Measurements from ENCODE around the gene MAML3.

MAML3 gene

DNA sequence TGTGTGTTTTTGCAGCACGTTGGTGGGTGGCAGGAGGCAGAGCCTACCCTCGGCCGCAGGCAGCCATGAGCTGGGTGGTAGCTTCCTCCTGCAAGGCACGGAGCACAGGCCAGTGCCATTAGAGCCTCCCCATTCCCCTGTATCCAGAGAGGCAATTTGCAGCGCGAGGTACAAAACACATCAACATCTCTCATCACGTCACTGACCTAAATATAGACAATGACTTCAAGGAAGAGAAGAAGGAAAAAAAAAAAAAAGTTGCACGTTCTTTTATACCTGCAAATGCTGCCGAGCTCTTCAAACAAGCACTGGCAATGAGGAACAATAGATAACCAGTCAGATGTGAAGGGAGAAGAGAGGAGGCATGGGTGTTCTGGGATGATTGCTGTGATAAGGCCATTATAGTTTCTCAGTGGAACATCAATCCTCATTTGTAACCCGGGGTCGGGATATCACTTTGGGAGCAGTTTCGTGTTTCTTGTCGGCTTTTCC is 328.4 kb downstream of the MAML3 start:
- in situ Hi-C loops (cut with MboI; ENCODE audit: low sequenced_read_pairs) = no loop called here

DNA sequence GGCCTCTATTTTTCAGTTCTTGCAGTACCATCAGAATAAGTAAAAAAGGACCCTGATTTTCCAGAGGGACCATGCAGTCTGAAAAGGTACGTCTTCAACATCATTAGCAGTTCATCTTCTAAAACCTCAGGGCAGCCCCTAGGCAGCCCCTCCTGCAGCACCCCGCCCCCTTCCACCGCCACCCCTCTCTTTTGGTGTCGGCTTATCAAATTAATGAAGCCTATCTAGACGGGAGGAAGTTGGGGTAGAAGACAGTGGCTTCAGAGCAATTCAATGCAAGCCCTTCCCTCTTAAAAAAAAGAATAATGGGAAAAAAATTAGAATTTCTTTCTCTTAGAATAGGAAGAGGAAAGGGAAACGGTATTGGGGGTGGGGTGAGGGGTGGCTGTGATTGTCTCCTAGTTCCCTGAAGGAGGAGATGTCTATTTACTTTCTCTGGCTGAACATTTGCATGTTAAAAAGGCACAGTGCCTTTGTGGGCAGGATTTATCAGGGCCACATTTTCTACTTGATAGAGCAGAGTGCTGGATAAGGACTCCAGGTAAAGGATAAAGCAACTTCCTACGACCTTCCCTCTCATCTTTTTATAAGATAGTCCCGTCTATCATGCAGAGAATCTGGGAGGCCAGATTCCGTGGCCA is 329.0 kb downstream of the MAML3 start:
- in situ Hi-C loops (cut with MboI; ENCODE audit: low sequenced_read_pairs) = no loop called here

DNA sequence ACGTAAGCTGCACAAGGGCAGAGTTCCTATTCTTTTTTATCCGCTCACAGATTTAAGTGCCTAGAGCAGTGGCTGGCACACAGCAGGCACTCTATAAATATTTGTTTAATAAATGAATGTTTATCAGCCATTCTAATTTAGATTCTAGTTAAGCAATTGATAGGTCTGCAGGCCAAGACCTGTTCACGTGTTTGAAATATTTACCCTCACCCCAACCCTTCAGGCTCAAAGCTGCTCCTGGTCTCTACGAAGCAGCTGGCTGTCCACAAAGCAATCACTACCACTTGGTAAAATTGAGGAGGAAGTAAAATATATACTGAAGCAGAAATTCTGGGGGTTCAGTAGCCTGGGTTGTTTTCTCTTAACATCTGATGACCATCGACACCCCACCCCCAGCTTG is 330.2 kb downstream of the MAML3 start:
- in situ Hi-C loops (cut with MboI; ENCODE audit: low sequenced_read_pairs) = no loop called here

DNA sequence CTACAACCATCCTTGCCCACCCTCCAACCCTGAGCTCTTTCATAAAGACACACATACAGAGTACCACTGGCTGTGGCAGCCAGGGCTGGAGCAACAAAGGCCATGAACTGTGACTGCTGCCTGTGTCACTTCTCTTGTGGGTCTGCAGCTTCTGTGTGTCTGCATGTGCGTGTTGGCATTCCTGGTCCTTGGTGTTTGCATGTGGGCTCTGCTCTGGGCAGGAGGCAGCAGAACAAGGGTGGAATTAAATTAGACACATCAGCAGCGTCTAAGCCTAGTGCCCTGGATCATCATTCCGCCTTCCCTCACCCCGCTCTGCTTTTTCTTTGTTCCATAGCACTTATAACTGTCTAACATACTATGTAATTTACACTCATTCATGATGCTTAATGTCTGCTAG is 330.6 kb downstream of the MAML3 start:
- in situ Hi-C loops (cut with MboI; ENCODE audit: low sequenced_read_pairs) = no loop called here

DNA sequence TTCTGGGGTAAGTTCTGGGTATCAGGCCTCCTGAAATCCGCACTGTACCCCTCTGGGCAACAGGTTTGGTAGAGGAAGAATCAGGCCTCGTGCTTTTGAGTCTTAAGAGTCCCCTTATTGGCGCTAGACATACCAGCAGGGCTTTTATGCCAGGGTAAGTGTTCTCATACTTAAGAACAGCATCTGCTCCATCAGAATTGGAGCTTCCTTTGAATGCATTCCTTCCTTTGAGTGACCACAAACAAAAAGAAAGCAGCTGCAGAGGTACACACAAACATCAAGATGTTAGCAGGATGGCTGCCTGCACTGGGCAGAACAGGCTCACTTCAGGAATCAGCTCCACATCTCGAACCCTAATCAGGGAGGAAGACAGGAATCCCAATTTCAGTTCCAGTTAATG is 331.6 kb downstream of the MAML3 start:
- in situ Hi-C loops (cut with MboI; ENCODE audit: low sequenced_read_pairs) = no loop called here

DNA sequence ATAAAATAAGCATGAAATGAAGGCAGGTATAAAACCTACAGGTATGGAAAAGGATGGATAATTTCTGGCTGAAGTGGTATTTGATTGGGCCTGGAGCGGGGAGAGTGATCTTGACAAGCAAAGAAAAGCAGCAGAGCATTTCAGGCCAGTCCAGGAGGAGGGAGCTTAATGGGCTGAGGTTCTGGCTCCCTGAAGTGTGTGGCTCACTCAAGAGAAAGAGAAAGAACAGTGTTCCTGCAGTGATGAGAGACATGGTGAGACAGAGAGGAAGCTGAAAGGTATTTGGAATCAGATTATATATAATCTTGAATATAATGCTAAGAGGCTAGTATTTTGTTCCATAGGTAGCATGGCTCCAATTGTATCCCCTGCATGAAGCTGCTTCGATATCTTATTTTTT is 334.9 kb downstream of the MAML3 start:
- in situ Hi-C loops (cut with MboI; ENCODE audit: low sequenced_read_pairs) = no loop called here

DNA sequence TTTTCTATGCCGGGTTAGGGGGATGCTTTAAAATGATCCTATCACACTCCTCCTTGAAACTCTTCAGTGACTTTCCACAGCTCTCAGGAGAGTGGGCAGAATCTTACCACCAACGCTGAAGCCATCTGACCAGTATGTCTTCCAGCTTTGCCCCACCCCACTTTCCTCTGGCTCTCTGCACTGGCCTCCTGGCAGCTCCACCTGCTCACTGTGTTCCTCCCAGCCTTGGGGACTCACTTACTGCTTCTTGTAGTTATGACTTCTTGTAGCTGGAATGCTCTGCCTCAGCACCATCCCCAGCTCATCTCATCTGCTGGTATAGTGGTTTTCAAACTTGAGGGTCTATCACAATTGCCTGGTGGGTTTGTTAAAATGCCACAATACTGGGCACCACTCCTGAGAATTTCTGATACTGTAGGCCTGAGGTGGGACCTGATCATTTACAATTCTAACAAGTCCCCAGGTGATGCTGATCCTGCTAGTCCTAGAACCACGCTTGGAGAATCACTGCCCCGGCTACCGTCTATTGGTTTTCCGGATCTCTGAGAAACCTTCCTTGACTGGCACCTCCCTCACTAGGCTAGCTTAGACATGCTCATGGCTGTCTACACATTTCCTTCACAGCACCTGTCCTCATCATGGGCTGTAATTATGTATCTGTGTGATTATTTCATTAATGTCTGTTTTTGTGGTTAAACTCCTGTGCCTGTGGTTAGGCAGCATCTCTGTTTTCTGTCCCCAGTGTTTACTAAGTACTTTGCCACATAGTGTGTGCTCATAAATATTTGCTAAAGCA is 336.1 kb downstream of the MAML3 start:
- in situ Hi-C loops (cut with MboI; ENCODE audit: low sequenced_read_pairs) = no loop called here

DNA sequence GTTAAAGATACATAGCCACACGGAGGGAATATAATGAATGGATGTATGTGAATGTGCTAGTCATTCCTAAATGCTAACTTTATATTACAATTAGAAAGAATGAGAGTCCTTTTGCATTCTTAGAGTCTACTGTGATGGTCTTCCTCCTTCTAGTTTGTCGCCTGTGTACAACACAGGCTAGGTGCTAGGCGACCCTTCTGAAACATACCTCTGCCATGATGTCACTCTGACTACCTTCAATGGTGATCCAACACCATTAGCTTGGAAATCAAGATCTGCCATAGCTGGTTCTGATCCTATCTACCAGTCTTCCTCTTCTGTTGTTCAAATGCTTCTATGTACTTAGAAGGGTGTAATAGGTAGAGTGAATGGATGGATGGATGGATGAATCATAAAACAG is 337.1 kb downstream of the MAML3 start:
- in situ Hi-C loops (cut with MboI; ENCODE audit: low sequenced_read_pairs) = no loop called here

DNA sequence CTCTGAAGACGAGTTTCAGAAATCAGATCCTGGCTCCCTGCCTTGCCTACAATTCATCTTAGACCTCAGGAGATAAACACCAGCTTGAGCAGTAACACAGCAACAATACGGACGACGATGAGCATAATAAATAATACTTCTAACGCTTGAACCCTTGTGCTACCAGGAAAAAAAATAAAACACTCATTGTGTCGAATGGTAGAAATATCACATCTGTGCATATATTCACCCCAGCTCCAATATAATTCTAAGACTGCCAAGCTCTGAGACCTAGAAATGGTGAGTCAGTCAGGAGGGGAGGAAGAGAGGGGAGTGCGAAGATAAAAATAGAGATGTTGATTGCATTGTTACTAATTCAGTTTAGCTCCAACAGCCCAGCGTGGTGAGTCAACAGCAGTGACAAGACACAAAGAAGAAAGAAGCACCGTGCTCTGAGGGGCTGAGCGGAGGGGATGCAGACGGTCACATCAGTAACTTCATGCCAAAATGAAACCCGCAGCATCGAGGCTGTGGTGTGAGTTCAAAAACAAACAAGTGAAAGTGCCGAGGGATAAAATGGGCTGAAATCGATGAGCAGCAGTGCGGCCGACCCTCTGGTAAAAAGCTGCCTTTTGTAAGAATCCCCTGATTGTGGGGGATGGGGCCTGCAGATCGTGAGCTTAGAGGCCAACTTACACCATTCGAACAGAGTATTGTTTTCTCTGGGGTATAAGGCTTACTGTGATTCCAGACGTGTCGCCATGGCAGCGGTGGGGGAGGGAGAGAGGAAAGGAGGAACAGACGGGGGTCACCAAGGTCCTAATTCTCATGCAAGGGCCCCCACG is 338.0 kb downstream of the MAML3 start:
- in situ Hi-C loops (cut with MboI; ENCODE audit: low sequenced_read_pairs) = no loop called here

DNA sequence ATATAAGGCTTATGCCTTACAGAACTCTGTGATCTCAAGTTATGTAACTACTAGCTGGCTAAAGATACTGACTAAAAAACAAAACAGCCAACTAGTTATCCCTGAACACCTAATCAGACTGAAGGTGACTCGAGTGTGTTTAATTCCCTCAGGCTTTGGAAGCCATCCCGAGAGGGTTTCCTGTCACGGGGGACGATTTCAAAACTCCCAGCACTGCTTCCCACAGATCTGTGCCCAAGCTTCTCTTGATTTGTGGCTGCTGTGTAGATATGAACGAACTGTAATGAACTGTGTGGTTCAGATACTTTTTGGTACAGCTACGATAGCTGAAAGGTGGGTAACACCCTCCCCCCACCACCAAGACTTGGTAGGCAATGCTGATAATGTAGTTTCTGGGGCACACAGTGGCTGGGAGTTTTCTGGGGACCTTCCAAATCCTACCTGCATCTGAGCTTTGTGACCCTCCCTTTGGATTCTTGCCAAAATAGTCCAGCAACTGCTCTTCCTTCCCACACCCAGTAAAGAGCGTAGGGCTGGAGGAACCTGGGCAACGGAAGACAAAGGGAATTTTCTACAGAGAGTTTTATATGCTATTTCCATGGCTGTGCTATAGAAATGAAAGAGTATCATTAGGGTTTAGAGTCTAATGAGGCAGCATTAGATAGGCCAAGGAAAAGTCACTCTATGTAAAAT is 339.5 kb downstream of the MAML3 start:
- in situ Hi-C loops (cut with MboI; ENCODE audit: low sequenced_read_pairs) = no loop called here

DNA sequence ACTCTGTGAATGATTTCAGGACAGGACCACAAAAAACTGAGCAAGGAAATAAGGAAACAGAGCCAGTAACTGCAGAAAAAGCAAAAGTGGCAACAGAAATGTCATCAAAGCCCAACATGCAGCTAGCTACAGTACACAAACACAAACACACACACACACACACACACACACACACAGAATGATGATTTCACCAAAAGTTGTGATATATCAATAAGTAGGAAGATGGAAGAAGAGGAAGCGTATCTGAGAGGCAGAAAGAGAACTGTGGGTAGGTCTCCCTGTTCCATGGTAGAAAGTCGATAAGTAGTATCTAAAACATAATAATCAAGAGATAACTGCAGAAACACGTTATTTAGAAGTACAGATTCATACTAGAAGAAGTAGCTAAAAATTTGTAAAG is 340.1 kb downstream of the MAML3 start:
- in situ Hi-C loops (cut with MboI; ENCODE audit: low sequenced_read_pairs) = no loop called here

DNA sequence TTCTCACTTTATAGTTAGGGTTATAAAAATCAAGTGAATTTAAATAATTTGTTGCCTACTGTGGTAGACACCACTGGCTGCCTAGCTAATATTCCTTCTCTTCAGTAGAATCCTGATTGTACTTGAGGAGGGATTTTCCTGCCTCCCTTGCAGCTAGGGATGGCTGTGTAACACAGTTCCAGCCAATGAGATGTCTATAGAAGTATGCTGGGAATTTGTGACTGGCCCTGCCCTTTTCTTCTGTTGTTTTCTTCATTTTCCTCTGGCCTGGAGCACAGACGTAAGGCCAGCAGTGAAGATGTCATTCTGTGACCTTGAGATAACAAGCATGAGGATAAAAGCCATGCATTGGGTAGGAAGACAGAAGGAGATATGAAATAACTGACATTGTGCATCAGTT is 343.3 kb downstream of the MAML3 start:
- in situ Hi-C loops (cut with MboI; ENCODE audit: low sequenced_read_pairs) = no loop called here

DNA sequence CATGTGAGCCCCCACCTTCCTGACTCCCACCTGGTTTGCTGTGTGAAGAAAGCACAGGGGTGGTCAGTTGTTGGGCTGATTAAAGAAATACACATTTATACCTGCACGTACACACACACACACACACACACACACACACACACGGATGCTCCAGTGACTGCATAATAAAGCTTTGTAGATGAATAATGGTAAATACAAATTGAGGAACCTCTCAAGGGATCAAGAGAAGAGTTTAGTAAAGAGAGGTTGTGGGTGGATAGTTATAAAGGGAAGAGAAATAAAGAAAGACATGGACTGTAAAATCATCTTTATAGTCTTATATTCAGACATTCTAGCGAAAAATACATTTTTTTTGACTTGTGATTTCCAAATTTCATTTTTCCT is 344.2 kb downstream of the MAML3 start:
- in situ Hi-C loops (cut with MboI; ENCODE audit: low sequenced_read_pairs) = no loop called here

DNA sequence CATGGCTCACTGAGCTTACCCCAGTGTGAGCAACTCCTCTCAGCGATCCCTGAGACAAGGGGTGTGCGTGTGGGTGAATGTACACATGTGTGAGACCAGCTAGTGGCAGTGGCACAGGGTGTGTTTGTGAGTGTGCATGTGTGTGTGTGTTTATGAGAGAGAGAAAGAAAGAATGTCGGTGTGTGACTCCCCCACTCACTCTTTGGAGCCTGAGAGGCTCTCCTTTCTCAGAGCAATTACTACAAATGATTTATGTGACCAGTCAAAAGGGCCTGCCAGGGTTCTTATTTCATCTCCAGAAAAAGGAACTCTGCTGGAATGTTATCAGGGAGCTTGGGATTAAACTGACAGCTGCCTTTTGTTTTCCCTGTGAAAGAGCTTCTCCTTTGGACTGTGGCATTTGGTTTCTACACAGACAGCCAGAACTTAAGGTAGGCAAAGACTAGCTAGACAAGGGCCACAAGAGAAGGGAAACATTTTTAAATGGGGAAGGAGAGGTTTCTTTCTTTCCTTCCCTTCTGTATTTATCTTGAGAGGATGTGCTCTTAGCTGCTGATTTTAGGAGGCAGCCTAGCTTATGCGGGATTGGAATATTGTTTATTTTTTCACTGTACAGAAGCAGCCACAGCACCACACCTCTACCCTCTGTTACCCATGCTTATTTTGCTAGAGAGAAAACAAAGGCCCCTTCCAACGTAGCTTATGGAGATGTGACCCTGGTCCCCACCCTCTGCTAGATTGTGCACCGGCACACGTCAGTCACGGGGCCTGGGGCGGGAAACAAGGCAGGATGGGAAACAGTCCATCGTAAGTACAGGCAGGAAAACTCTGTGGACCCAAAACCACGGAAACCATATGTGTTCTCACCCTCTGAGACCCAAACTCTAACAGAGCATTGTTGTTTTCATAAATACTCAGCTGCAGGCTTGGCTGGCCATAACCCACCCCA is 344.9 kb downstream of the MAML3 start:
- in situ Hi-C loops (cut with MboI; ENCODE audit: low sequenced_read_pairs) = no loop called here

DNA sequence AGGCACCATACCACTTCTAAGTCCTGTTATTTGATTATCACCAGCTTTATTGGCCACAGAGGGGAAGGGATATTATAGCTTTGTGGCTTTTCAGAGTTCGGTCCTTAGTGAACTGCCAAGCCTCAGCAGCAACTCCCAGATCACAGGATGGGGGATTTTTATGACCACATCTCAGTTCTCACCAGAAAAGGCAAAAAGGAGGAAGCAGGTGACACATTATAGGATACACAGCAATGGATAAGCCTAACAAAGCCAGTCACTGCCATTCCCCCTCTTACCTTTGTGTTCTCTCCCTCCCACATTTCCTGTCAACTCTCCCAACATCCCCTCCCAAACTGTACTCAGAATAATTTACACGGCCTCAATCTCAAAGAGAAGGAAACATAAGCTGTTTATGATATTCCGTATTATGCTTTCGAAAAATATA is 345.6 kb downstream of the MAML3 start:
- in situ Hi-C loops (cut with MboI; ENCODE audit: low sequenced_read_pairs) = no loop called here

DNA sequence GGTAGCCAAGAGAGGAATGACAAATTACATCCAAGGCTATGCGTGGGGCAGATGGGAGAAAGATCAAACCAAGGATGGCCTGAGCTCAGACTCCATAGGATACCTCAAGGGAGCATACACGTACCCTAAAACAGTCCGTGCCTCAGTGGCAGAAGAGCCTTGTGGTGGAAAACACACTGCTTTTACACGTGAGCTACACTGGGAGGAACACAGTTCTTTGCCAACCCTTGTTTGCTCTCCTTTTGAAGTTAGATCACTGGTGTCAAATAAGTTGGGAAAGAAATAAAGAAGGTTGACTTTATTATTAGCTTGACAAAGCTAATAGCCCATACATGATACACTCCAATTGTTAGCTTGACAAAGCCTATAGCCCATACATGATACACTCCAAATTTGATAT is 346.5 kb downstream of the MAML3 start:
- in situ Hi-C loops (cut with MboI; ENCODE audit: low sequenced_read_pairs) = no loop called here

DNA sequence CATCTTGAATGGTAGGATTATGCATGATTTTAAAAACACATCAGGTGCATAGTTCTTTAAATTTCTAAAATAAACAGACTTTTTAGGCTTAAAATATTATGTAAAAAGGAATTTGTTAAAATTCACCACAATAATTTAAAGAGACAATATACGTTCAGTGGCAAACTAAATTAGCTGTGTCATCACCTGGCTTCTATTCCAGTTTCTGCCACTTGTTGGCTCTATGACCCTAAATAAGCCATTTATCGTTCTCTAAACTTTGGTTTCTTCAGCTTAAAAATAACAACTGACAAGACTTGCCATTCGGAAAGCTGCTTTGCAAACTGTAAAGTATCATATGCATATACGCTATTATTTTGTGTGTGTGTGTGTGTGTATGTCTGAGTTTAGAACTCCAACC is 347.1 kb downstream of the MAML3 start:
- in situ Hi-C loops (cut with MboI; ENCODE audit: low sequenced_read_pairs) = no loop called here

DNA sequence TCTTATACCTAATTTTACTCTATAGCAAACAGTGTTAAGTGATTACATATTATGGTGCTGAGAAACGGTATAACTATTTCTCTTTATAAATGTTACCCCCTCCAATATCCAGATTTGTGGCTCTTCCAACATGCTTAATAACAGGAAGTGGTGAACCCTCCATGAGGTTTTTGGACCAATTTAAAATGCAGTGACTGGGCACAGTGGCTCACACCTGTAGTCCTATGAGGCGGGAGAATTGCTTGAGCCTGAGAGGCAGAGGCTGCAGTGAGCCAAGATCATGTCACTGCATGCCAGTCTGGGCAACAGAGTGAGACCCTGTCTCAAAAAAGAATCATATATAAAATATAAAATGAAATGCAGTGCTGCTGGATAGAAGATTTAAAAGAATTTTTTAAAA is 351.1 kb downstream of the MAML3 start:
- in situ Hi-C loops (cut with MboI; ENCODE audit: low sequenced_read_pairs) = no loop called here

DNA sequence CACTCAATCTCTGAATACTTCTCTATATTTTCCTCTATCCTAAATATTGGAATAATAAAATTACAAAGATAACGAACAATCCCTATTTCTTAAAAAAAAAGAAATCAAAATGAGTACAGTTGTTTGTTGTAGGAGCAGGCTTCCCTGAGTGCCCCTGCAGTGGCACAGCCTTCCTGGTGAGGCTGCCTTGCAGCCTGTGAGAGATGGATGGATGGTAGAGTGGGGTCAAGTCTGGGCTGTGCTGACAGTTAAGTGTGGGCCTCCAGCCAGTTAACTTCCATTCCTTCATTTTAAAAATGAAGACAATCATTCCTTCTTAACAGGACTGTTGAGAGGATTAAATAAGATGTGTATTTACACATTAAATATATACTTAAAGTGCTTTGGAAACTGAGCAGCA is 351.5 kb downstream of the MAML3 start:
- in situ Hi-C loops (cut with MboI; ENCODE audit: low sequenced_read_pairs) = no loop called here

DNA sequence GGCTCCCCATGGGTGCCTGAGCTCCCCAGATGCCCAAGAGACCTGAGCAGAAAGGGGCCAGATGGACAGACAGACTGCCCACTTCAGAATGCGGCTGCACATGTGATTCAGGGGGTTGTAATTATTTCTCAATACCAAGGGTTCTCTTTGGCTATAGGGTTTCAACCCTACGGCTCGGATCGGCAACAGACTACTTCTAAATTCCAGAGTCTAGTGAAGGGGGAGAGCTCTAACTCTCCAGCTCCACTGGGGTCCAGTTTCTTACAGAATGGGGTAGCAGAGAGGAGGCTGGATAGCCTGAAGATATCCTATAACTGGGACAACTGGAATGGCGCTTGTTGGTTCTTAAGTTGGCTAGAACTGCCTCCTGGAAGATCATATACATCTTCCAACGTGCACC is 352.1 kb downstream of the MAML3 start:
- in situ Hi-C loops (cut with MboI; ENCODE audit: low sequenced_read_pairs) = no loop called here

Data from HL-60/S4 (cell line).